Measurements from ENCODE around the gene SNAP25.

The SNAP25 gene

GRCh38 chr20:10332656-10333415 is 114.2 kb downstream of the SNAP25 start:
- DNase-seq (ENCODE audit: low read depth) = no peak

GRCh38 chr20:10336959-10337729 is 118.5 kb downstream of the SNAP25 start:
- DNase-seq (ENCODE audit: low read depth) = no peak

GRCh38 chr20:10338426-10339180 is 120.0 kb downstream of the SNAP25 start:
- no peak for DNase-seq (ENCODE audit: low read depth)

GRCh38 chr20:10339609-10340008 is 121.0 kb downstream of the SNAP25 start:
- DNase-seq (ENCODE audit: low read depth) = no peak

GRCh38 chr20:10342152-10342551 is 123.5 kb downstream of the SNAP25 start:
- no peak for DNase-seq (ENCODE audit: low read depth)

GRCh38 chr20:10344953-10345352 is 126.3 kb downstream of the SNAP25 start:
- no peak for DNase-seq (ENCODE audit: low read depth)

GRCh38 chr20:10347086-10347880 is 128.7 kb downstream of the SNAP25 start:
- DNase-seq (ENCODE audit: low read depth) = no peak

- no peak for DNase-seq (ENCODE audit: low read depth)
These were observed 130.5 kb downstream of the SNAP25 start for GRCh38 chr20:10349118-10349517.

- no peak for DNase-seq (ENCODE audit: low read depth)
These were observed 131.7 kb downstream of the SNAP25 start for GRCh38 chr20:10350188-10350842.

GRCh38 chr20:10352934-10353824 is 134.5 kb downstream of the SNAP25 start:
- DNase-seq (ENCODE audit: low read depth) = no peak

GRCh38 chr20:10356628-10357027 is 138.0 kb downstream of the SNAP25 start:
- DNase-seq (ENCODE audit: low read depth) = no peak

Data from stimulated activated CD8-positive, alpha-beta memory T cell treated with anti-CD3 and anti-CD28 coated beads, Interleukin-12 subunit alpha, Interleukin-12 subunit beta, amount 100 ng/mL, for 1 hour (primary cell).